IPS-20b (cell line): ENCODE data around the gene CAV1.
"Not testable (repeated sequence)": the region's sequence is repeated elsewhere in the genome, so short reads cannot be mapped to it uniquely, and the experiment has no call there.

Experiments used
- H3K27ac ChIP-seq: one replicate; pipeline ENCODE4 v1.5.1; 2013; ENCODE audit warnings: low read length
- H3K27me3 ChIP-seq: 2 replicates; pipeline ENCODE4 v1.6.1; 2013; ENCODE audit warnings: mild to moderate bottlenecking, low read length, inconsistent platforms; ENCODE audit not compliant: insufficient read depth
- H3K36me3 ChIP-seq: 2 replicates; pipeline ENCODE4 v1.6.1; 2013; ENCODE audit warnings: low read depth, mild to moderate bottlenecking, inconsistent platforms, low read length, moderate library complexity; ENCODE audit not compliant: insufficient read depth
- H3K4me1 ChIP-seq: 2 replicates; pipeline ENCODE4 v1.6.1; 2013; ENCODE audit warnings: mild to moderate bottlenecking, control low read depth, inconsistent platforms, low read length, moderate library complexity; ENCODE audit not compliant: insufficient read depth
- H3K4me3 ChIP-seq: 2 replicates; pipeline ENCODE4 v1.5.1; 2013; ENCODE audit warnings: mild to moderate bottlenecking, low read length, inconsistent platforms
- H3K9ac ChIP-seq: 2 replicates; pipeline ENCODE4 v1.6.1; 2013; ENCODE audit warnings: low read depth, mild to moderate bottlenecking, inconsistent platforms, low read length, moderate library complexity
- H3K9me3 ChIP-seq: 2 replicates; pipeline ENCODE4 v1.6.1; 2013; ENCODE audit warnings: mild to moderate bottlenecking, low read depth, low read length, inconsistent platforms; ENCODE audit not compliant: insufficient read depth

CAV1 gene

GRCh38 chr7:116578526-116578925 is 53.7 kb downstream of the CAV1 start:
- Histone ChIP-seq H3K4me1 (no peaks in the 10 kb centered on the region; the same call in 1 of the 2 replicates), H3K9me3 (no peaks in the 10 kb centered on the region), H3K4me3 (no peak overlapping the region), H3K9ac (no peak overlapping the region), H3K27me3 (no peaks in the 10 kb centered on the region), H3K36me3 (no peaks in the 10 kb centered on the region), H3K27ac (no peak overlapping the region)

- H3K36me3 ChIP-seq: no peaks in the 10 kb centered on the region
- H3K27me3 ChIP-seq: no peaks in the 10 kb centered on the region
- H3K4me3 ChIP-seq: no peak overlapping the region
- H3K27ac ChIP-seq: no peak overlapping the region
- H3K4me1 ChIP-seq: no peaks in the 10 kb centered on the region; the same call in 1 of the 2 replicates
- no peaks in the 10 kb centered on the region for H3K9me3 ChIP-seq
- no peak overlapping the region for H3K9ac ChIP-seq
Observed at GRCh38 chr7:116579322-116579721, 54.5 kb downstream of the CAV1 start.

GRCh38 chr7:116579835-116580234 is 55.0 kb downstream of the CAV1 start:
- H3K36me3 ChIP-seq: no peaks in the 10 kb centered on the region
- no peak overlapping the region for H3K27ac ChIP-seq
- H3K9me3 ChIP-seq: no peaks in the 10 kb centered on the region
- H3K9ac ChIP-seq: no peak overlapping the region
- H3K27me3 ChIP-seq: no peaks in the 10 kb centered on the region
- no peaks in the 10 kb centered on the region; the same call in 1 of the 2 replicates for H3K4me1 ChIP-seq
- no peak overlapping the region for H3K4me3 ChIP-seq

GRCh38 chr7:116582164-116582732 is 57.4 kb downstream of the CAV1 start:
- Histone ChIP-seq H3K9ac (no peak overlapping the region), H3K4me3 (no peak overlapping the region), H3K27ac (no peak overlapping the region), H3K9me3 (no peaks in the 10 kb centered on the region), H3K4me1 (no peaks in the 10 kb centered on the region; the same call in 1 of the 2 replicates), H3K36me3 (no peaks in the 10 kb centered on the region), H3K27me3 (no peaks in the 10 kb centered on the region)

GRCh38 chr7:116582806-116583444 is 58.1 kb downstream of the CAV1 start:
- H3K9me3 ChIP-seq: no peaks in the 10 kb centered on the region
- H3K36me3 ChIP-seq: no peaks in the 10 kb centered on the region
- no peak overlapping the region for H3K27ac ChIP-seq
- no peaks in the 10 kb centered on the region for H3K27me3 ChIP-seq
- H3K9ac ChIP-seq: no peak overlapping the region
- H3K4me1 ChIP-seq: no peaks in the 10 kb centered on the region; the same call in 1 of the 2 replicates
- no peak overlapping the region for H3K4me3 ChIP-seq

- H3K36me3 ChIP-seq: no peaks in the 10 kb centered on the region
- no peaks in the 10 kb centered on the region for H3K9me3 ChIP-seq
- no peaks in the 10 kb centered on the region; the same call in 1 of the 2 replicates for H3K4me1 ChIP-seq
- H3K9ac ChIP-seq: no peak overlapping the region
- H3K27me3 ChIP-seq: no peaks in the 10 kb centered on the region
- no peak overlapping the region for H3K27ac ChIP-seq
- H3K4me3 ChIP-seq: no peak overlapping the region
Observed at GRCh38 chr7:116583653-116584052, 58.8 kb downstream of the CAV1 start.

GRCh38 chr7:116584721-116585120 is 59.9 kb downstream of the CAV1 start:
- Histone ChIP-seq H3K4me3 (no peak overlapping the region), H3K9me3 (no peaks in the 10 kb centered on the region), H3K27me3 (no peaks in the 10 kb centered on the region), H3K9ac (no peak overlapping the region), H3K27ac (no peak overlapping the region), H3K4me1 (no peaks in the 10 kb centered on the region; the same call in 1 of the 2 replicates), H3K36me3 (no peaks in the 10 kb centered on the region)

- H3K4me1 ChIP-seq: no peaks in the 10 kb centered on the region; the same call in 1 of the 2 replicates
- H3K9me3 ChIP-seq: no peaks in the 10 kb centered on the region
- H3K9ac ChIP-seq: no peak overlapping the region
- no peaks in the 10 kb centered on the region for H3K36me3 ChIP-seq
- no peaks in the 10 kb centered on the region for H3K27me3 ChIP-seq
- H3K27ac ChIP-seq: no peak overlapping the region
- no peak overlapping the region for H3K4me3 ChIP-seq
Observed at GRCh38 chr7:116585392-116585791, 60.6 kb downstream of the CAV1 start.

GRCh38 chr7:116585967-116586366 is 61.1 kb downstream of the CAV1 start:
- Histone ChIP-seq H3K4me3 (no peak overlapping the region), H3K27ac (no peak overlapping the region), H3K4me1 (no peaks in the 10 kb centered on the region; the same call in 1 of the 2 replicates), H3K36me3 (no peaks in the 10 kb centered on the region), H3K9me3 (no peaks in the 10 kb centered on the region), H3K27me3 (no peaks in the 10 kb centered on the region), H3K9ac (no peak overlapping the region)

- not testable (repeated sequence) for H3K4me1 ChIP-seq, H3K4me3 ChIP-seq, H3K27ac ChIP-seq, H3K9me3 ChIP-seq, H3K27me3 ChIP-seq, H3K9ac ChIP-seq, H3K36me3 ChIP-seq
Observed at GRCh38 chr7:116587200-116587599, 62.4 kb downstream of the CAV1 start.

- Histone ChIP-seq H3K36me3 (no peaks in the 10 kb centered on the region), H3K27ac (no peak overlapping the region), H3K4me3 (no peak overlapping the region), H3K9ac (no peak overlapping the region), H3K27me3 (no peaks in the 10 kb centered on the region), H3K4me1 (peaks cover 8% of the 10 kb centered on the region; the same call in 1 of the 2 replicates), H3K9me3 (no peaks in the 10 kb centered on the region)
Observed at GRCh38 chr7:116588225-116588624, 63.4 kb downstream of the CAV1 start.
